Right atrium auricular region (tissue), 2 donors: ENCODE results near the gene SYNE2. TPM values are rescaled to one million over a fixed set of nuclear protein-coding genes. Genes with fewer than 3 reads are reported as not detected.
A peak's percentile ranks its signal among the peaks of the same experiment; 100 is the strongest.

Source experiments
- DNase-seq: peaks from one replicate; pipeline ENCODE4 v3.0.0-alpha.2; 2019; ENCODE audit warnings: low spot score
- H3K27ac ChIP-seq, 2 donors: fragments of 200-600 bp; sonication (generic); 1 replicate in 1 of 2; 2 replicates in 1 of 2; pipeline ENCODE4 v1.5.1; 2016 to 2019
- H3K27me3 ChIP-seq, 2 donors: fragments of 200-600 bp; sonication (generic); one replicate each; pipeline versions ENCODE4 v1.5.1 to v1.6.0; 2017 to 2019
- H3K36me3 ChIP-seq: fragments of 200-600 bp; sonication (generic); one replicate; pipeline ENCODE4 v1.5.1; 2016
- H3K4me1 ChIP-seq, 2 donors: fragments of 200-600 bp; sonication (generic); one replicate each; pipeline versions ENCODE4 v1.5.1 to v1.6.0; 2017 to 2019
- H3K4me3 ChIP-seq, 2 donors: fragments of 200-600 bp; sonication (generic); 1 replicate in 1 of 2; 2 replicates in 1 of 2; pipeline ENCODE4 v1.5.1; 2017 to 2019; ENCODE audit warnings: mild to moderate bottlenecking in 1 of 2, moderate library complexity in 1 of 2
- H3K9me3 ChIP-seq, 2 donors: fragments of 200-600 bp; sonication (generic); one replicate each; pipeline ENCODE4 v1.5.1; 2019
- total RNA-seq, 2 donors: library from RNA; depleted of rRNA; stranded (reverse); fragments of >200 nt; gene quantifications; one replicate each; pipeline ENCODE4 v1.1.0, GENCODE V29; 2016
- TF ChIP-seq, protein P1 (sequence below), 2 donors: fragments of 200-600 bp; sonication (generic); IDR thresholded peaks; one replicate each; pipeline ENCODE4 v1.5.1; 2019; ENCODE audit warnings: antibody characterized with exemption in 2 of 2

Gene SYNE2
- total RNA-seq, 2 donors from 2014 or later, result 149 to 202 TPM

DNA sequence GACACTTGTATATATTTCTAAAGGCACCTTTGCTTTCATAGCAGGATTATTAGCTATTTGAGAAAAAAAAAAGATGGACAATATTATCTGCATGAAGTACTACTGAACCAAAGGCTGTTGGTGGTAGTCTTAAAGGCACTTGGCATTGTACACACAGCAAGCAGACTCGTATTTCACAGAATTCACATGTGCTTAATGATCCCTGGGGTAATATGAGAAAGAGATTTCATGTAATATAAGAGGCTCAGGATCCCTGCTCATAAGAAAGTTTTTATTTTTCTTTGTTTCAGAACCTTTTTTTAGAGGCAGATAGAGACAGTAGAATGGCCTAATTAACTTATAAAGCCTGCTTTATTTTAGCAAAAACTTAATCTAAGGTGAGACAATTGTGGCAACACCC lies 59.5 kb downstream of the SYNE2 start:
- DNase-seq, result no peak
- no peak overlapping the region for H3K27ac ChIP-seq
- no peaks in the 10 kb centered on the region for H3K9me3 ChIP-seq
- H3K36me3 ChIP-seq, result no peaks in the 10 kb centered on the region
- H3K4me1 ChIP-seq, result peaks cover 0 to 5% of the 10 kb centered on the region in 2 donors
- no peaks in the 10 kb centered on the region for H3K27me3 ChIP-seq
- TF ChIP-seq, protein P1, sequence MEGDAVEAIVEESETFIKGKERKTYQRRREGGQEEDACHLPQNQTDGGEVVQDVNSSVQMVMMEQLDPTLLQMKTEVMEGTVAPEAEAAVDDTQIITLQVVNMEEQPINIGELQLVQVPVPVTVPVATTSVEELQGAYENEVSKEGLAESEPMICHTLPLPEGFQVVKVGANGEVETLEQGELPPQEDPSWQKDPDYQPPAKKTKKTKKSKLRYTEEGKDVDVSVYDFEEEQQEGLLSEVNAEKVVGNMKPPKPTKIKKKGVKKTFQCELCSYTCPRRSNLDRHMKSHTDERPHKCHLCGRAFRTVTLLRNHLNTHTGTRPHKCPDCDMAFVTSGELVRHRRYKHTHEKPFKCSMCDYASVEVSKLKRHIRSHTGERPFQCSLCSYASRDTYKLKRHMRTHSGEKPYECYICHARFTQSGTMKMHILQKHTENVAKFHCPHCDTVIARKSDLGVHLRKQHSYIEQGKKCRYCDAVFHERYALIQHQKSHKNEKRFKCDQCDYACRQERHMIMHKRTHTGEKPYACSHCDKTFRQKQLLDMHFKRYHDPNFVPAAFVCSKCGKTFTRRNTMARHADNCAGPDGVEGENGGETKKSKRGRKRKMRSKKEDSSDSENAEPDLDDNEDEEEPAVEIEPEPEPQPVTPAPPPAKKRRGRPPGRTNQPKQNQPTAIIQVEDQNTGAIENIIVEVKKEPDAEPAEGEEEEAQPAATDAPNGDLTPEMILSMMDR (IDR thresholded peaks at IDR 0.05), result no peak
- no peak overlapping the region for H3K4me3 ChIP-seq

DNA sequence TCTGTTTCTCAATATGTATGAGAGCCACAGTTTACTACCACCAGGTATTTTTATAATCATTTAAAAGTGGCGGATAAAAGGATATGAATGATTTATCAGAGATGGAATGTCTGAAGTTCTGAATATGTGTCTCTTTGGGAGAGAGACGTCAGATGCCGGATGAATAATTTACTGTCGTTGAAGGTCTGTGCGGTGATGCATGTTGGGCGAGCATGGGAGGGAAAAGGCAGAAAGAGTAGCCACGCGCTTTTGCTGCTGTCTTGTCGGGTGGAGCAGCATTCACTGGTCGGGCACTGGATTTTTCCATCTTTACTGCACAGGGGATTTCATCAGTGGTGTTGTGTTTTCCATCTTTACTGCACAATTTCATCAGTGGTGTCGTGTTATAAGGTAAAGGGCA lies 65.6 kb downstream of the SYNE2 start:
- H3K4me3 ChIP-seq, result no peak overlapping the region

DNA sequence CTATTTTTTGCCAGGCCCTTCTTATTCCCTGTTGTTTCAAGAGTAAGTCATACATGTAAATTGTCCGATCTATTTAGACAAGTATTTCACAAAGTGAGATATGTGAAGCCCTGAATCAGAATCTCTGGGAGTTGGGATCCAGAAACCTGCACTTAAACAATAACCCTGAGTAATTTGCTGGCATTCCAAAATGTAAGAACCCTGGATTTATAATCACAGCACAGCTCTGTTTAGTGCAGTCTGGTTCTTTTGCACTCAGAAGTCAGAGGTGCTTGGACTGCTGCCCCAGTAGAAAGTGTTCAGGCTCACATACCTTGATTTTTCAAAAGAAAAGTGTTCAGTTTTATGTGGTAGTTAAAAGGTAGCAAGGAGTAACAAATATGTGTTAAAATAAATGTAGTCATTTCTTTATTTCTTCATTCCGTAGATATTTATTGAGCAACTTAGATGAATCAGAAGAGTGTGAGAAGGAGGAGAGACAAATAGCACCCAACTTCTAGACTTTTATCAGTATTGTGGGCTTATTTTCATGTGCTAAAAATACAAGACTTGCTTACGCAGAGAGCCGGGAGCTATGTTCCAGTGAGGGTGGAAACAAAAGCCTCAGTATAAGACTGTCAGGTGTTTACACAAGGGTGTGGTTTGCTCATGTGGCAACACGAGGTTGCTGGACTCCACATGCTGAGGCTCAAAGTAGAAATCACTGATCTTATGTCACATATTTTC lies 70.1 kb downstream of the SYNE2 start:
- TF ChIP-seq, protein P1 (IDR thresholded peaks at IDR 0.05), result no peak
- Histone ChIP-seq H3K4me3 (no peak overlapping the region), H3K36me3 (no peaks in the 10 kb centered on the region), H3K27me3 (no peaks in the 10 kb centered on the region), H3K9me3 (no peaks in the 10 kb centered on the region), H3K4me1 (peaks cover 0 to 17% of the 10 kb centered on the region in 2 donors), H3K27ac (peak overlapping the region; percentile 60 to 67)
- no peak for DNase-seq

More for the DNA sequence above, 65.6 kb downstream of the SYNE2 start:
- no peaks in the 10 kb centered on the region for H3K36me3 ChIP-seq
- H3K27ac ChIP-seq, result no peak overlapping the region
- peaks cover 0 to 8% of the 10 kb centered on the region in 2 donors for H3K4me1 ChIP-seq
- DNase-seq, result no peak
- TF ChIP-seq, protein P1 (IDR thresholded peaks at IDR 0.05), result no peak
- no peaks in the 10 kb centered on the region for H3K9me3 ChIP-seq
- no peaks in the 10 kb centered on the region for H3K27me3 ChIP-seq

DNA sequence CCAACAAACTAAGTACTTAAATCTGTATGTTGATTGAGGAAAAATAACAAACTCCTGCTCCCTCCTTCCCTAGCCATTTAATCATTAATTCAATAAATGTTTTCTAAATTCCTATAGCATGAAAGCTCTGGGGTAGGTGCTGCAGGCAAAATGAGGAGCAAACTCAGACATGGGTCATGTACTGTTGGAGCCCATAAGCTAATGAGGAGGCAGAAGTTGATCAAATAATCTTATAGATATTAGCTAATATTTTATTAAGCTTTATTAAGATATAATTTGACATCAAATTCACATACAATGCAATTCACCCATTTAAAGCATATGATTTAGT lies 70.6 kb downstream of the SYNE2 start:
- DNase-seq, result no peak
- Histone ChIP-seq H3K4me3 (no peak overlapping the region), H3K27me3 (no peaks in the 10 kb centered on the region), H3K36me3 (no peaks in the 10 kb centered on the region), H3K27ac (peak overlapping the region; percentile 22 to 67), H3K4me1 (peaks cover 0 to 22% of the 10 kb centered on the region in 2 donors), H3K9me3 (no peaks in the 10 kb centered on the region)
- TF ChIP-seq, protein P1 (IDR thresholded peaks at IDR 0.05), result no peak

DNA sequence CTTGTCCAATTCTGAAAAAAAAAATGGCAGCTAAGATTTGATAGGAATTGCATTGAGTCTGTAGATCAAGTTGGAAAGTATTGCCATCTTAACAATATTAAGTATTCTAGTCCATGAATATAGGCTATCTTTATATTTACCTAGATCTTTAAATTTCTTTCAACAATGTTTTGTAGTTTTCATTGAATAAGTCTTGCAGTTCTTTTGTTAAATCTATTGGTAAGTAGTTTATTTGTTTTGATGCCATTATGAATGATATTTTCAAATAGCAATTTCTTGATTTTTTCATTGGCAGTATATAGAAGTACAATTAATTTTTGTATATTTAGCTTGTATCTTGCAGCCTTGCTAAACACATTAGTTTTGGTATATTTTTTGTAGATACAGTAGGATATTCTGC lies 71.6 kb downstream of the SYNE2 start:
- Histone ChIP-seq H3K27ac (no peak overlapping the region), H3K4me3 (no peak overlapping the region), H3K36me3 (no peaks in the 10 kb centered on the region), H3K27me3 (no peaks in the 10 kb centered on the region), H3K4me1 (peaks cover 0 to 29% of the 10 kb centered on the region in 2 donors), H3K9me3 (no peaks in the 10 kb centered on the region)
- TF ChIP-seq, protein P1 (IDR thresholded peaks at IDR 0.05), result no peak
- no peak for DNase-seq

DNA sequence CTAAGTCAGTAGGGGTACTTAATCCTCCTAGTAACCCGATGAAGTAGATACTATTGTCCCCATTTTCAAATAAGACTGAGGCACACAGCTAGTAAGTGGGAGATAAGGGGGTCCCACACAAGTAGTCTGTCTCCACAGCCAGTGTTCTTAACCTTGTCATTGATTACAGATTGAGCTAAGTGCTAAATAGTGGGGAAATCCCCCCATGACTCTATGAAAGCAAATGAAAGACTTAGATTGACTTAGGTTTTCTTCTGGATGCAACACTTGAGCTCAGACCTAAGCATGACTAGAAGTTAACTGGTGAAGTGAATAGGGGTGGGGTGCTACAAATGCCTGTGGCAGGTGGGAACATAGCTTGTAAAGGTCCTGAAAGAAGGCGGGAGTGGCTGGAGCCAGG lies 73.8 kb downstream of the SYNE2 start:
- no peak for DNase-seq
- Histone ChIP-seq H3K4me1 (peaks cover 0 to 29% of the 10 kb centered on the region in 2 donors), H3K9me3 (no peaks in the 10 kb centered on the region), H3K4me3 (no peak overlapping the region), H3K27ac (no peak overlapping the region), H3K36me3 (no peaks in the 10 kb centered on the region), H3K27me3 (no peaks in the 10 kb centered on the region)
- TF ChIP-seq, protein P1 (IDR thresholded peaks at IDR 0.05), result no peak
